IgD-negative memory B cell (primary cell): ENCODE data around the gene PUS1. TPM values are rescaled to one million over a fixed set of nuclear protein-coding genes. Genes with fewer than 3 reads are reported as not detected.

Source experiments
- H3K27ac Mint-ChIP-seq, 3 donors: one replicate each; pipeline ENCODE4 v1.8.0; 2020 to 2022; ENCODE audit warnings: mild to moderate bottlenecking in 3 of 3, mixed read lengths in 3 of 3, moderate library complexity in 1 of 3
- H3K27me3 Mint-ChIP-seq: one replicate; pipeline ENCODE4 v1.8.0; 2021; ENCODE audit warnings: mixed read lengths
- H3K36me3 Mint-ChIP-seq: one replicate; pipeline ENCODE4 v1.8.0; 2020; ENCODE audit warnings: mild to moderate bottlenecking, mixed read lengths
- H3K4me1 Mint-ChIP-seq, 3 donors: one replicate each; pipeline ENCODE4 v1.8.0; 2020 to 2022; ENCODE audit warnings: mixed read lengths in 3 of 3, mild to moderate bottlenecking in 1 of 3
- H3K4me3 Mint-ChIP-seq, 4 donors: one replicate each; pipeline ENCODE4 v1.8.0; 2020 to 2022; ENCODE audit warnings: mild to moderate bottlenecking in 4 of 4, mixed read lengths in 4 of 4, moderate library complexity in 3 of 4
- H3K9me3 Mint-ChIP-seq, 3 donors: one replicate each; pipeline ENCODE4 v1.8.0; 2020 to 2021; ENCODE audit warnings: mixed read lengths in 3 of 3, mild to moderate bottlenecking in 1 of 3
- polyA plus RNA-seq: library from polyadenylated mRNA; unstranded; fragments of 300-500 nt; fragmentation: Illumina TruSeq; gene quantifications from one replicate; pipeline ENCODE4 v1.2.3, GENCODE V29; 2021

The PUS1 gene
- polyA plus RNA-seq, 1 donor from 2014 or later, result 45.5 TPM

- H3K4me3 Mint-ChIP-seq, result no peak overlapping the region
- peaks cover 8% of the 10 kb centered on the region for H3K36me3 Mint-ChIP-seq
- no peak overlapping the region for H3K27ac Mint-ChIP-seq
- H3K4me1 Mint-ChIP-seq, result peaks cover 0 to 7% (median 3%) of the 10 kb centered on the region in 3 donors
- H3K9me3 Mint-ChIP-seq, result no peaks in the 10 kb centered on the region
- no peaks in the 10 kb centered on the region for H3K27me3 Mint-ChIP-seq
Observed at GRCh38 chr12:131990066-131990979, 61.2 kb downstream of the PUS1 start.

DNA sequence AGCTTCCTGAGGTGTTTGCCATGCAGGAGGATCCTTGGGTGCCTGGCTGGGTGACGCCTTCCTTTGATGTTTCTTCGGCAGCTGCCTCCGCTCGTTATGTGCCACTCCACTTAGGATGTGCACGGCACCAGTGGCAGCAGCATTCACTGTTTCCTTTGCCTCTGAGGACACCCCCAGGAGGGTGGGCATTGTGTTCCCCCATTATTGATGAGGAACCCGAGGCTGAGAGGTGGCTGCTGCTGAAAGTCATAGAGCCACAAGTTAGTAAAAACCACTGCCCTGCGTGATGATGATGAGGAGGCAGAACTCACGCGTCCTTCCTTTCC, 61.9 kb downstream of the PUS1 start:
- H3K27ac Mint-ChIP-seq, result no peak overlapping the region
- no peak overlapping the region for H3K4me3 Mint-ChIP-seq
- H3K27me3 Mint-ChIP-seq, result no peaks in the 10 kb centered on the region
- H3K9me3 Mint-ChIP-seq, result no peaks in the 10 kb centered on the region
- peaks cover 8% of the 10 kb centered on the region for H3K36me3 Mint-ChIP-seq
- H3K4me1 Mint-ChIP-seq, result peaks cover 0 to 7% (median 3%) of the 10 kb centered on the region in 3 donors

GRCh38 chr12:131991816-131992430, 62.8 kb downstream of the PUS1 start:
- H3K4me3 Mint-ChIP-seq, result no peak overlapping the region
- no peaks in the 10 kb centered on the region for H3K27me3 Mint-ChIP-seq
- peaks cover 0 to 7% (median 3%) of the 10 kb centered on the region in 3 donors for H3K4me1 Mint-ChIP-seq
- no peak overlapping the region for H3K27ac Mint-ChIP-seq
- H3K9me3 Mint-ChIP-seq, result no peaks in the 10 kb centered on the region
- peaks cover 6% of the 10 kb centered on the region for H3K36me3 Mint-ChIP-seq

- no peak overlapping the region for H3K4me3 Mint-ChIP-seq
- H3K27me3 Mint-ChIP-seq, result no peaks in the 10 kb centered on the region
- H3K4me1 Mint-ChIP-seq, result peaks cover 0 to 7% (median 3%) of the 10 kb centered on the region in 3 donors
- no peak overlapping the region for H3K27ac Mint-ChIP-seq
- H3K9me3 Mint-ChIP-seq, result no peaks in the 10 kb centered on the region
- H3K36me3 Mint-ChIP-seq, result peaks cover 7% of the 10 kb centered on the region
Observed at GRCh38 chr12:131994589-131994988, 65.5 kb downstream of the PUS1 start.

Other genes starting within 250 kb of the PUS1 start
- 24.2 TPM for gene SFSWAP, start 218.2 kb upstream of the PUS1 start, polyA plus RNA-seq
- gene MMP17, start 100.9 kb upstream of the PUS1 start, polyA plus RNA-seq, result 3.4 TPM
- 1.6 TPM for gene ULK1, start 34.7 kb upstream of the PUS1 start, polyA plus RNA-seq
- gene EP400, start 20.7 kb downstream of the PUS1 start, polyA plus RNA-seq, result 11.1 TPM
- 8.9 TPM for gene DDX51, start 215.0 kb downstream of the PUS1 start, polyA plus RNA-seq
- 31.2 TPM for gene NOC4L, start 215.2 kb downstream of the PUS1 start, polyA plus RNA-seq